K562 (cell line): ENCODE measurements around the gene C10orf143. TPM values are rescaled to one million over a fixed set of nuclear protein-coding genes. Genes with fewer than 3 reads are reported as not detected.

Experiments used
- ATF3 ChIP-seq, 2 experiments: fragments of 450-650 bp in 1 of 2; sonication (generic) in 1 of 2; formaldehyde crosslinking in 1 of 2; IDR thresholded peaks in 1 of 2; conservative IDR thresholded peaks in 1 of 2; 2 replicates each; pipeline versions ENCODE4 v1.6.1 to v1.8.1; 2016 to 2023; ENCODE audit warnings: mild to moderate bottlenecking in 2 of 2, moderate library complexity in 2 of 2, inconsistent platforms in 1 of 2, missing genetic modification reagents in 1 of 2
- ATF7 ChIP-seq: fragments of 450-650 bp; IDR thresholded peaks from 2 replicates; pipeline ENCODE4 v1.7.1; 2014; ENCODE audit warnings: mild to moderate bottlenecking, moderate library complexity
- BRD9 ChIP-seq: fragments of 450-650 bp; IDR thresholded peaks from 2 replicates; pipeline ENCODE4 v1.6.1; 2018; ENCODE audit warnings: low read depth; ENCODE audit not compliant: partially characterized antibody
- E2F8 ChIP-seq: fragments of 450-650 bp; IDR thresholded peaks from 2 replicates; pipeline ENCODE4 v1.7.1; 2018; ENCODE audit warnings: mild to moderate bottlenecking, low read depth; ENCODE audit not compliant: partially characterized antibody
- HDGF ChIP-seq: fragments of 450-650 bp; IDR thresholded peaks from 2 replicates; pipeline ENCODE4 v1.6.1; 2016
- SMARCE1 ChIP-seq: fragments of 450-650 bp; IDR thresholded peaks from 2 replicates; pipeline ENCODE4 v1.7.1; 2016; ENCODE audit warnings: mild to moderate bottlenecking
- YBX1 ChIP-seq: fragments of 450-650 bp; IDR thresholded peaks from 2 replicates; pipeline ENCODE4 v1.7.1; 2016; ENCODE audit warnings: mild to moderate bottlenecking
- ZNF212 ChIP-seq: fragments of 450-650 bp; formaldehyde crosslinking; IDR thresholded peaks from 2 replicates; pipeline ENCODE4 v1.4.0; 2020; ENCODE audit warnings: mild to moderate bottlenecking
- polyA plus RNA-seq, 8 experiments: library from polyadenylated mRNA; depleted of rRNA in 4 of 8; stranded (reverse) in 5 of 8; unstranded in 3 of 8; fragments of >200 nt; fragmentation: Nextera tagmentation in 2 of 8; fragmentation: Illumina TruSeq in 1 of 8; extraction: Ambion mirVana in 2 of 8; extraction: Trizol in 1 of 8; gene quantifications; 2 replicates each; pipeline versions ENCODE4 v1.2.1 to v1.2.3, GENCODE V29; 2011 to 2014; ENCODE audit warnings: inconsistent platforms in 1 of 8, missing spikeins in 1 of 8
- total RNA-seq, 7 experiments: library from RNA; depleted of rRNA in 6 of 7; stranded (reverse); fragments of >200 nt in 6 of 7; fragmentation: Illumina TruSeq in 2 of 7; extraction: Trizol in 2 of 7; gene quantifications; 2 replicates each; pipeline versions ENCODE4 v1.2.1 to v1.2.3, GENCODE V29; 2011 to 2021; ENCODE audit warnings: low replicate concordance in 1 of 7
- TF ChIP-seq, protein P1 (sequence below): IDR thresholded peaks from 2 replicates; pipeline ENCODE4 v1.6.1; 2016; ENCODE audit warnings: missing genetic modification characterization, missing compliant biosample characterization

The C10orf143 gene
- total and polyA plus RNA-seq, 9 of the 15 experiments (the other 6 are each of a cell fraction or from before 2014, with no cell fraction given): 0.07 to 0.42 (median 0.25) TPM; not detected in 2

GRCh38 chr10:130064783-130065182 is 45.8 kb downstream of the C10orf143 start (continued):
- no peak for TF ChIP-seq ATF3 (IDR thresholded peaks at IDR 0.05)
- TF ChIP-seq ATF3 (CRISPR knock-in tag; conservative IDR thresholded peaks at IDR 0.05): no peak
- TF ChIP-seq, protein P1, sequence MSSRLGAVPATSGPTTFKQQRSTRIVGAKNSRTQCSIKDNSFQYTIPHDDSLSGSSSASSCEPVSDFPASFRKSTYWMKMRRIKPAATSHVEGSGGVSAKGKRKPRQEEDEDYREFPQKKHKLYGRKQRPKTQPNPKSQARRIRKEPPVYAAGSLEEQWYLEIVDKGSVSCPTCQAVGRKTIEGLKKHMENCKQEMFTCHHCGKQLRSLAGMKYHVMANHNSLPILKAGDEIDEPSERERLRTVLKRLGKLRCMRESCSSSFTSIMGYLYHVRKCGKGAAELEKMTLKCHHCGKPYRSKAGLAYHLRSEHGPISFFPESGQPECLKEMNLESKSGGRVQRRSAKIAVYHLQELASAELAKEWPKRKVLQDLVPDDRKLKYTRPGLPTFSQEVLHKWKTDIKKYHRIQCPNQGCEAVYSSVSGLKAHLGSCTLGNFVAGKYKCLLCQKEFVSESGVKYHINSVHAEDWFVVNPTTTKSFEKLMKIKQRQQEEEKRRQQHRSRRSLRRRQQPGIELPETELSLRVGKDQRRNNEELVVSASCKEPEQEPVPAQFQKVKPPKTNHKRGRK (tag): no peak
- no peak for TF ChIP-seq ATF7
- no peak for TF ChIP-seq E2F8
- no peak for TF ChIP-seq ZNF212 (CRISPR knock-in tag)
- TF ChIP-seq HDGF: no peak
- no peak for TF ChIP-seq YBX1
- no peak for TF ChIP-seq BRD9
- TF ChIP-seq SMARCE1: no peak
